Neural cell (in vitro differentiated cells): Measurements from ENCODE around the gene VWA8. TPM values are rescaled to one million over a fixed set of nuclear protein-coding genes. Genes with fewer than 3 reads are reported as not detected.

Experiments
- H2AFZ ChIP-seq: fragments of 200-600, 300-800 bp; sonication (generic), shearing (Covaris generic); 2 replicates; pipeline ENCODE4 v1.6.0; 2014; ENCODE audit warnings: low read depth, mild to moderate bottlenecking, antibody characterized with exemption, low read length, moderate library complexity
- H3F3A ChIP-seq: fragments of 200-600 bp; shearing (Covaris generic); 2 replicates; pipeline ENCODE4 v1.6.1; 2016; ENCODE audit warnings: mild to moderate bottlenecking, moderate library complexity, mixed read lengths, antibody characterized with exemption, low read length; ENCODE audit not compliant: insufficient read depth, poor library complexity, severe bottlenecking
- H3K27ac ChIP-seq: fragments of 200-600, 300-800 bp; sonication (generic), shearing (Covaris generic); 2 replicates; pipeline ENCODE4 v1.5.1; 2014; ENCODE audit warnings: mild to moderate bottlenecking, low read length, moderate library complexity
- H3K27me3 ChIP-seq: fragments of 300-800, 200-600 bp; sonication (generic), shearing (Covaris generic); 2 replicates; pipeline ENCODE4 v1.6.0; 2014; ENCODE audit warnings: mild to moderate bottlenecking, low read depth, low read length, moderate library complexity; ENCODE audit not compliant: insufficient read depth
- H3K36me3 ChIP-seq: fragments of 300-800, 200-600 bp; sonication (generic), shearing (Covaris generic); 2 replicates; pipeline ENCODE4 v1.5.1; 2014; ENCODE audit warnings: mild to moderate bottlenecking, antibody characterized with exemption, low read length, moderate library complexity; ENCODE audit not compliant: insufficient read depth
- H3K4me2 ChIP-seq: fragments of 300-800, 200-600 bp; sonication (generic), shearing (Covaris generic); 2 replicates; pipeline ENCODE4 v1.6.0; 2014; ENCODE audit warnings: mild to moderate bottlenecking, low read length
- H3K4me3 ChIP-seq: fragments of 300-800, 200-600 bp; sonication (generic), shearing (Covaris generic); 2 replicates; pipeline ENCODE4 v1.5.1; 2014; ENCODE audit warnings: mild to moderate bottlenecking, low read length, moderate library complexity
- H3K79me2 ChIP-seq: fragments of 200-600 bp; shearing (Covaris generic); replicated peaks from 2 replicates; pipeline ENCODE4 v1.6.0; 2014; ENCODE audit warnings: mild to moderate bottlenecking, low read length, moderate library complexity; ENCODE audit not compliant: insufficient read depth
- H3K9ac ChIP-seq: fragments of 300-800, 200-600 bp; sonication (generic), shearing (Covaris generic); 2 replicates; pipeline ENCODE4 v1.6.1; 2016; ENCODE audit warnings: mild to moderate bottlenecking, low read length, mixed read lengths
- H3K9me2 ChIP-seq: fragments of 200-600 bp; shearing (Covaris generic); 2 replicates; pipeline ENCODE4 v1.6.1; 2016; ENCODE audit warnings: mild to moderate bottlenecking, low read length, mixed read lengths; ENCODE audit not compliant: insufficient read depth
- H3K9me3 ChIP-seq: fragments of 200-600, 300-800 bp; sonication (generic), shearing (Covaris generic); 2 replicates; pipeline ENCODE4 v1.6.1; 2016; ENCODE audit warnings: mild to moderate bottlenecking, mixed run types, low read length, moderate library complexity, mixed read lengths
- H4K20me1 ChIP-seq: fragments of 200-600 bp; shearing (Covaris generic); 2 replicates; pipeline ENCODE4 v1.6.1; 2016; ENCODE audit warnings: mild to moderate bottlenecking, mixed run types; ENCODE audit not compliant: insufficient read depth
- CTCF ChIP-seq: fragments of 450-650 bp; IDR thresholded peaks from 2 replicates; pipeline ENCODE4 v1.5.1; 2014; ENCODE audit warnings: antibody characterized with exemption, mild to moderate bottlenecking, moderate library complexity; ENCODE audit not compliant: poor library complexity, severe bottlenecking
- EP300 ChIP-seq: fragments of 450-650 bp; conservative IDR thresholded peaks from 2 replicates; pipeline ENCODE4 v1.6.1; 2014; ENCODE audit warnings: antibody characterized with exemption, mild to moderate bottlenecking, moderate library complexity; ENCODE audit not compliant: poor library complexity, severe bottlenecking
- EZH2 ChIP-seq: fragments of 200-600, 300-800 bp; shearing (Covaris generic), sonication (generic); IDR thresholded peaks from 2 replicates; pipeline ENCODE4 v1.6.1; 2014; ENCODE audit warnings: antibody characterized with exemption, low read length, borderline replicate concordance, mild to moderate bottlenecking; ENCODE audit not compliant: insufficient read depth, poor library complexity, severe bottlenecking
- MXI1 ChIP-seq: fragments of 450-650 bp; conservative IDR thresholded peaks from 2 replicates; pipeline ENCODE4 v1.6.1; 2014; ENCODE audit warnings: antibody characterized with exemption, mild to moderate bottlenecking; ENCODE audit not compliant: poor library complexity, severe bottlenecking
- POLR2AphosphoS5 ChIP-seq: IDR thresholded peaks from 2 replicates; pipeline ENCODE4 v1.6.1; 2012
- RAD21 ChIP-seq: fragments of 450-650 bp; conservative IDR thresholded peaks from 2 replicates; pipeline ENCODE4 v1.6.1; 2014; ENCODE audit warnings: antibody characterized with exemption, mild to moderate bottlenecking, moderate library complexity
- REST ChIP-seq: IDR thresholded peaks from 2 replicates; pipeline ENCODE4 v1.6.1; 2012; ENCODE audit warnings: borderline replicate concordance
- SMC3 ChIP-seq: fragments of 450-650 bp; conservative IDR thresholded peaks from 2 replicates; pipeline ENCODE4 v1.6.1; 2014; ENCODE audit warnings: antibody characterized with exemption, mild to moderate bottlenecking, moderate library complexity; ENCODE audit not compliant: poor library complexity
- TAF1 ChIP-seq: IDR thresholded peaks from 2 replicates; pipeline ENCODE4 v1.6.1; 2012; ENCODE audit warnings: low read depth
- polyA minus RNA-seq: library from RNA; depleted of rRNA, polyadenylated mRNA; stranded (reverse); fragments of >200 nt; gene quantifications from 2 replicates; pipeline ENCODE4 v1.2.3, GENCODE V29; 2014
- polyA plus RNA-seq: library from polyadenylated mRNA; depleted of rRNA; stranded (reverse); fragments of >200 nt; gene quantifications from 2 replicates; pipeline ENCODE4 v1.2.3, GENCODE V29; 2014

Gene VWA8
- polyA plus RNA-seq (3.2 and 3.6 TPM in 2 replicates), polyA minus RNA-seq (26.5 and 29.4 TPM in 2 replicates)

GRCh38 chr13:41960637-41961465, at the start of gene VWA8:
Gene VWA8 (minus strand): TSS chr13:41961109. CDS start chr13:41961015, 94 bp downstream.
- no peaks in the 10 kb centered on the region for H4K20me1 ChIP-seq
- H3K27me3 ChIP-seq, result no peaks in the 10 kb centered on the region
- H3K4me3 ChIP-seq, result peak within 1 kb of the TSS; percentile 81
- H3K27ac ChIP-seq, result no peak within 1 kb of the TSS
- TF ChIP-seq RAD21 (peak; percentile 33), SMC3 (peak; percentile 29), TAF1 (no peak), POLR2AphosphoS5 (peak; percentile 55), MXI1 (peak; percentile 64), REST (peak; percentile 18), EP300 (no peak), CTCF (no peak), EZH2 (no peak)
- H3K4me2 ChIP-seq, result peak within 1 kb of the TSS; percentile 76
- H3F3A ChIP-seq, result no peaks in the 10 kb centered on the region
- no peaks in the 10 kb centered on the region for H3K36me3 ChIP-seq
- peak within 1 kb of the TSS; percentile 71 for H3K9ac ChIP-seq
- H3K9me2 ChIP-seq, result no peaks in the 10 kb centered on the region
- H2AFZ ChIP-seq, result peak within 1 kb of the TSS; percentile 94
- H3K9me3 ChIP-seq, result no peaks in the 10 kb centered on the region
- peaks cover 6% of the 10 kb centered on the region for H3K79me2 ChIP-seq

DNA sequence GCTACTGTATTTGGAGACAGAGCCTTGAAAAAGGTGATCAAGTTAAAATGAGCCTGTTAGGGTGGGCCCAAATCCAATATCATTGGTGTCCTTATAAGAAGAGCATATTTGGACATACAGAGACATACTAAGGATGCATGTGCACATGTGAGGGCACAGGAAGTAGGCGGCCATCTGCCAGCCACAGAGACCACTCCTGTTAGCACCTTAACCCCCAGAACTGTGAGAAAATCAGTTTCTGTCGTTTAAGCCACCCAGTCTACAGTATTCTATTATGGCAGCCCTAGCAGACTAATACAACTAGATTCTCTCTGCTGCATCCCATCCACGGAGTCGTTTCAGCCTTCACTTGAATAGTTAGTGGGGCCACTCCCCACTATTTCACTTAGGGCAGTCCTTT, 48.1 kb upstream of the VWA8 start:
- Histone ChIP-seq H3K27ac (no peak overlapping the region), H4K20me1 (no peaks in the 10 kb centered on the region), H3K36me3 (no peaks in the 10 kb centered on the region), H2AFZ (no peak overlapping the region), H3K79me2 (no peaks in the 10 kb centered on the region), H3F3A (no peaks in the 10 kb centered on the region), H3K9me3 (no peaks in the 10 kb centered on the region), H3K27me3 (no peaks in the 10 kb centered on the region), H3K9me2 (no peaks in the 10 kb centered on the region), H3K4me3 (no peak overlapping the region), H3K9ac (no peak overlapping the region), H3K4me2 (no peak overlapping the region)
- no peak for TF ChIP-seq TAF1
- no peak for TF ChIP-seq EP300
- no peak for TF ChIP-seq POLR2AphosphoS5
- TF ChIP-seq EZH2, result no peak
- no peak for TF ChIP-seq CTCF
- TF ChIP-seq MXI1, result no peak
- no peak for TF ChIP-seq REST
- TF ChIP-seq RAD21, result no peak
- TF ChIP-seq SMC3, result no peak
